SU-DHL-6 (cell line): ENCODE results near the gene LDLRAD3.

Experiments used
- CTCF ChIP-seq: fragments of 200-600 bp; sonication (generic); IDR thresholded peaks from one replicate; pipeline ENCODE4 v1.5.1; 2017; ENCODE audit warnings: antibody characterized with exemption, mild to moderate bottlenecking, low read length, moderate library complexity; ENCODE audit not compliant: insufficient read depth, poor library complexity, severe bottlenecking
- EZH2phosphoT487 ChIP-seq: fragments of 200-600 bp; sonication (generic), shearing (Covaris generic); conservative IDR thresholded peaks from 2 replicates; pipeline ENCODE4 v1.6.1; 2018; ENCODE audit warnings: mild to moderate bottlenecking, antibody characterized with exemption, low read length, moderate library complexity, mixed read lengths

- no peak for TF ChIP-seq CTCF
- no peak for TF ChIP-seq EZH2phosphoT487
Measured at GRCh38 chr11:36038541-36038940, 94.7 kb downstream of the LDLRAD3 start.
